Psoas muscle (tissue), 8 donors: ENCODE data around the gene PCSK5. TPM values are rescaled to one million over a fixed set of nuclear protein-coding genes. Genes with fewer than 3 reads are reported as not detected.

Experiments
- ATAC-seq, 4 donors: fragments of 200-7000 bp; cut with Tn5 transposase; one replicate each; pipeline ENCODE4 v1.9.1; 2020; ENCODE audit warnings: moderate library complexity in 3 of 4, mild to moderate bottlenecking in 2 of 4
- DNase-seq, 2 donors: peaks; one replicate each; pipeline ENCODE4 v3.0.0-alpha.2; 2020
- H3K27ac ChIP-seq: fragments of 200-600 bp; one replicate; pipeline ENCODE4 v1.8.0; 2022
- H3K27me3 ChIP-seq, 3 donors: fragments of 200-600 bp in 1 of 3; one replicate each; pipeline versions ENCODE4 v1.6.1 to v1.8.0; 2013 to 2022; ENCODE audit warnings: low read length in 2 of 3, mild to moderate bottlenecking in 2 of 3, moderate library complexity in 1 of 3; ENCODE audit not compliant: insufficient read depth in 3 of 3
- H3K36me3 ChIP-seq, 2 donors: fragments of 200-600 bp in 1 of 2; one replicate each; pipeline versions ENCODE4 v1.6.1 to v1.8.0; 2013 to 2022; ENCODE audit warnings: low read depth in 1 of 2, mild to moderate bottlenecking in 1 of 2, moderate library complexity in 1 of 2; ENCODE audit not compliant: insufficient read depth in 1 of 2
- H3K4me1 ChIP-seq: fragments of 200-600 bp; one replicate; pipeline ENCODE4 v1.8.0; 2022
- H3K4me3 ChIP-seq: fragments of 200-600 bp; one replicate; pipeline ENCODE4 v1.8.0; 2022; ENCODE audit warnings: mild to moderate bottlenecking
- H3K9me3 ChIP-seq: fragments of 200-600 bp; one replicate; pipeline ENCODE4 v1.8.0; 2022
- CTCF ChIP-seq: fragments of 200-600 bp; IDR thresholded peaks from one replicate; pipeline ENCODE4 v1.8.0; 2022; ENCODE audit warnings: antibody characterized with exemption
- WGBS, 3 donors: extraction: QIAGEN DNeasy Blood & Tissue Kit; methylation state at CpG; one replicate each; pipeline versions ENCODE4 v1.1.6 to v1.1.7; 2013; 5-methylcytosine and 5-hydroxymethylcytosine counted together
- intact Hi-C, 2 donors: fragments of 100-400 bp; cut with DNase I; formaldehyde crosslinking; loops; one replicate each; pipeline versions ENCODE4 v1.11.0 to v1.14.2; 2022
- polyA plus RNA-seq, 3 donors: library from polyadenylated mRNA; stranded (reverse); fragments of 200-250 nt; gene quantifications; one replicate each; pipeline ENCODE4 v1.2.3, GENCODE V29; 2013
- total RNA-seq, 4 donors: library from RNA; stranded (reverse); fragmentation: NEBNext Ultra II Directional in 2 of 4; extraction: Animal tissue kit (Norgen Biotek cat#: 25700) in 2 of 4; gene quantifications; one replicate each; pipeline versions ENCODE4 v1.2.1 to v1.2.4, GENCODE V29; 2021 to 2023
- donor health status: healthy with polysubstance abuse.
- donor health status: DM: no; HTN: no; CAD: no; lungs with moderate emphysema.
- donor health status: Bipolar disorder and iron deficiency.
- donor health status: healthy.
- donor health status: DM: yes; HTN: yes; CAD: no.
- donor health status: DM: no; HTN: no; CAD: no.
- donor health status: DM: no; HTN: no; CAD: no.
- donor health status: DM: yes; HTN: yes; CAD: no.

PCSK5 gene
- total and polyA plus RNA-seq, 7 donors: 0.75 to 4.4 (median 2.3) TPM

- Histone ChIP-seq H3K4me3 (no peak overlapping the region), H3K4me1 (no peaks in the 10 kb centered on the region), H3K27ac (no peak overlapping the region), H3K9me3 (no peaks in the 10 kb centered on the region), H3K27me3 (no peaks in the 10 kb centered on the region), H3K36me3 (peaks cover 0 to 8% of the 10 kb centered on the region in 2 donors)
- intact Hi-C loops: no loop called here
- 51 to 70% (median 57%) methylated on average over 5 of the region's 5 CpGs for WGBS, 3 donors
- ATAC-seq (no peak), DNase-seq (no peak)
- TF ChIP-seq CTCF: no peak
Observed at GRCh38 chr9:76181020-76181641, 290.7 kb downstream of the PCSK5 start.

GRCh38 chr9:76181781-76182180 lies 291.3 kb downstream of the PCSK5 start:
- H3K9me3 ChIP-seq: no peaks in the 10 kb centered on the region
- TF ChIP-seq CTCF: no peak
- DNase-seq (no peak), ATAC-seq (no peak)
- H3K27me3 ChIP-seq: no peaks in the 10 kb centered on the region
- intact Hi-C loops: no loop called here
- peaks cover 0 to 8% of the 10 kb centered on the region in 2 donors for H3K36me3 ChIP-seq
- H3K27ac ChIP-seq: no peak overlapping the region
- H3K4me3 ChIP-seq: no peak overlapping the region
- WGBS, 3 donors: 81 to 85% (median 83%) methylated on average over 5 of the region's 5 CpGs
- no peaks in the 10 kb centered on the region for H3K4me1 ChIP-seq

GRCh38 chr9:76185432-76185831 lies 295.0 kb downstream of the PCSK5 start:
- ATAC-seq (no peak), DNase-seq (no peak)
- Histone ChIP-seq H3K36me3 (peaks cover 0 to 8% of the 10 kb centered on the region in 2 donors), H3K27me3 (no peaks in the 10 kb centered on the region), H3K4me3 (no peak overlapping the region), H3K4me1 (no peaks in the 10 kb centered on the region), H3K9me3 (no peaks in the 10 kb centered on the region), H3K27ac (no peak overlapping the region)
- WGBS, 3 donors: 98 to 100% (median 99%) methylated on average over 1 of the region's 1 CpG
- TF ChIP-seq CTCF: no peak
- intact Hi-C loops: no loop called here

DNA sequence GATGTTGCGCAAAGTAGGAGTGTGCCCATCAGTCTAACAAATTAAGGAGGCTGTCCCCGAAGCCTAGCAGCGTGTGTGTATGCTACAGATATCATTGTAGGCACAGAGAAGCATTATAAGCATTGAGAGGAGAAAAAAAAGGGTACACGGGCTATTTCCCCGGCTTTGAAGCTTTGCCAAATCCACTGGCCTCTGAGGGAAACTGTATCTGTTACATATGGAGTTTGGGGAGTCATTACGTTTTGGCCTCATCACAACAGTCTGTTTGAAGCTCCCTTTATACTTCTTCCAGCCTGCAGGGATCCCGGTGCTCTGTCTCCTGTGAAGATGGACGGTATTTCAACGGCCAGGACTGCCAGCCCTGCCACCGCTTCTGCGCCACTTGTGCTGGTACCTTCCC lies 297.8 kb downstream of the PCSK5 start:
- intact Hi-C loops: no loop called here
- Histone ChIP-seq H3K27ac (no peak overlapping the region), H3K9me3 (no peaks in the 10 kb centered on the region), H3K4me3 (no peak overlapping the region), H3K27me3 (no peaks in the 10 kb centered on the region), H3K4me1 (no peaks in the 10 kb centered on the region), H3K36me3 (peaks cover 0 to 4% of the 10 kb centered on the region in 2 donors)
- no peak for ATAC-seq
- DNase-seq: no peak
- 82 to 91% (median 88%) methylated on average over 11 of the region's 11 CpGs for WGBS, 3 donors
- TF ChIP-seq CTCF: no peak

GRCh38 chr9:76188905-76189304 lies 298.4 kb downstream of the PCSK5 start:
- H3K4me3 ChIP-seq: no peak overlapping the region
- no peak overlapping the region for H3K27ac ChIP-seq
- intact Hi-C loops: no loop called here
- H3K27me3 ChIP-seq: no peaks in the 10 kb centered on the region
- no peaks in the 10 kb centered on the region for H3K4me1 ChIP-seq
- 93 to 97% (median 94%) methylated on average over 3 of the region's 3 CpGs for WGBS, 3 donors
- DNase-seq (no peak), ATAC-seq (no peak)
- no peak for TF ChIP-seq CTCF
- H3K9me3 ChIP-seq: no peaks in the 10 kb centered on the region
- peaks cover 0 to 4% of the 10 kb centered on the region in 2 donors for H3K36me3 ChIP-seq
